Epithelial cell of prostate (primary cell): ENCODE data around the gene CDC20B.
"Not testable (repeated sequence)": the region's sequence is repeated elsewhere in the genome, so short reads cannot be mapped to it uniquely, and the experiment has no call there.

Experiments
- DNase-seq: peaks from one replicate; pipeline ENCODE4 v3.0.0-alpha.2; 2011; ENCODE audit warnings: low read depth, low spot score
- H3K27ac ChIP-seq: fragments of 450-650 bp; 2 replicates; pipeline ENCODE4 v1.5.1; 2017; ENCODE audit warnings: mild to moderate bottlenecking

CDC20B gene

DNA sequence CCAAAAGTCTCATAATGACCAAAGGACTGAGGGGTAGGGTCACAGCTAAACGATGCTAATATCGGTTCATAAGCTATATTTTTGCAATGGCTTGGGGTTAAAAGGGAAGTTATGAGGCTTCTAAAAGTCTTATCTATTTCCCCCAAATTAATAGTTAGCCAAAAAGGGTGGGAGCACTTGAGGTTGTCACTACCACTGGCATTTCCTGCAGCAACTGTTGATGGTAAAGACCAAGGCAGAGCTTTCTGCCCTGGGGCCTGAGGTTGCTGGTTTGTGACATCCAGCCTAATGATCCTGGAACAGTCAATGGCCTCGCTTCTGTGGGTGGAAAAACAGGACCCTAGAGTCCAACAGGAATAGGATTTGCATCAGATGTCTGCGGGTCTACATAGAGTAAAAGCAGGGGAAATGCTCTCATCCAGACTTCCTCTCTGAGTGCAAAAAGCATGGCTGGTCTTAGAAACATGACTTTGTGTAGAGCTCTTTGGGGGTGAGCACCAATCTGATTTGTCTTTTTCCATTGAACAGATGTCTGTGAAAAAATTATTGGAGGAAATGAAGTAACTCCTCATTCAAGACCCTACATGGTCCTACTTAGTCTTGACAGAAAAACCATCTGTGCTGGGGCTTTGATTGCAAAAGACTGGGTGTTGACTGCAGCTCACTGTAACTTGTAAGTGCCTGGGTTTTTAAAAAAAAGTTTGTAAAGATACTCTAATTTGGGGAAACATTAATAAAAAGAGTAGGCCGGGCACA lies 67.9 kb downstream of the CDC20B start:
- no peak for DNase-seq
- no peak overlapping the region for H3K27ac ChIP-seq

DNA sequence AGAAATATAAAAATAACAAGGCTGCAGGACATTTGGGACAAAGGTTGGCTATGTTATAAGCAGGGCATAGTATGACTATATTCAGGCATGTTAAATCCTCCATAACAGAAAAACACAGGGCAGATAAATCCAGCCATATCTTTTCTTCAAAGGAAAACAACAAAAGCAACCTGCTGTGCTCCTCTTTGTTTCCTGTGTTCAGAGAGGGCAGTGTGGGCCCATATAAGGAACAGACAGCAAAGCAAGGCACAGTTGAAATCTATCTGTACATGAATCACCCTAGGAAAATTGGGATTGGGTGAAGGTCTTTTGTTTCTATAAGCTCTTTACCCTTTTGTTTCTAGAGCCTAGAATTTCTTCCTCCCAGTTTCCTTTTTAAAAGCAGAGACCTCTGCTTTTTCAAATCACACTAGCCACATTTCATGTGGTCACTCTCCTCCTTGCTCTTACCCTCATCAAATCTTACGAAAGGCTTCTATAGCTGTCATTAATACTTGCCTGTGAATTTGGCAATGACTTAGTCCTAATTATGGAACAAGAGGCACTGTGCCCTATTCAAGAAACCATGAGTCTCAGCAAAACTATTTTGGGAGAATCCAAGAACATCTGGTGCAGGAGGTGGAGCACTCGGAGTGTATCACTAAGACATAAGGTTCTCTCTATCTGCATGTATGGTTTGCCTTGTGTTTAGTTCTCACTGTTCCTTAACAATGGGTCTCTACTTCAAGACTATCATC lies 68.8 kb downstream of the CDC20B start:
- DNase-seq = no peak
- H3K27ac ChIP-seq = no peak overlapping the region

DNA sequence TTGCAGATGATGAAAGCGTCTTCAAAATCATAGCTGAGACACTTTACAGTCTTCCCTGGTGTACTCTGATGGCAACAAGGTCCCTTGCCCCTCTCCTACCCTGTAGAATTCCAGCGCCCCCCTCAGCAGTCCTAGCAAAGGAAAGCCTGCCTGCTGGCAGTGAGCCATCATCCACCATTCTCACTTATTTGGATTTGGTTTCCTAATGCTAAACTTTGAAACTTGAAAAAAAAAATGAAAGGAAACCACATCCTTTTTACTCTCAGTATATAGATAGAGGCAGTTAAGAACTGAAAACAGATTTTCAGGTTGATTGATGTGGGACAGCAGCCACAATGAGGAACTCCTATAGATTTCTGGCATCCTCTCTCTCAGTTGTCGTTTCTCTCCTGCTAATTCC lies 70.6 kb downstream of the CDC20B start, which contains the start of gene GZMA:
TSS of gene GZMA (plus strand) at position 299 of the 400 bp plus-strand sequence. CDS start at position 336, 37 bp downstream.
- DNase-seq = no peak
- H3K27ac ChIP-seq = no peak within 1 kb of the TSS

DNA sequence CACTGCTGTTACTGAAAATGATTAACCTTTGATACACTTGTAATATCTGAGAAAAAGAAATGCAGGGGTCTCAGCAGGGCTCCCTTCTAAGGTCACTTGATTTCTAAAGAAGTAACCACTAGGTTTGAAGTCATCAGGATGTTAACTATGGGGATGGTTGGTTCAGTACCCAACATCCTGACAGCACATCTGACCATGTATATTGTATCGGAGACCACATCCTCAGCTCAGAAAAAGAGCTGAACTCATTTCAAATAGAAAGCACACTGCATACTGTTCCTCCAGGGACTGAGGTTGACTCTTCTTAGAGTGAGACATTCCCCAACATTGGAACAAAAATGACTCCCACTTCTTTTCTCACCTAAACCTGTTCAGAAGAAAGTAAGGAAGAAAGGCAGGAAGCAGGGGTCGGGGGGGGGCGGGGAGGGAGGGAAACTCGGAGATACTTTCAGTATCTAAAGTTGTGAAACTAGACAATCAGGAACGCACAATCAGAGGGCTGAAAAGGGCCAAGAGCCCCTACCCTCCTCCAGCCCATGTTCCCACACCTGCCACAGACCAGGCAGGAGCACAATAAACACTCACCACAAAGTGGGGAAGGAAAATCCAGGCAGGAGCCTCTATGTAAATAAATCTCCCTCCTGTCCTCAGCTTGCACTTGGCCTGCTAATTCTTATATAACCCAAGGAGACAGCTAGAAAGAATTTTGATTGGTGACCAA lies 71.3 kb downstream of the CDC20B start:
- DNase-seq = no peak
- no peak overlapping the region for H3K27ac ChIP-seq

GRCh38 chr5:55101148-55101547 lies 71.8 kb downstream of the CDC20B start:
- H3K27ac ChIP-seq, DNase-seq: not testable (repeated sequence)

DNA sequence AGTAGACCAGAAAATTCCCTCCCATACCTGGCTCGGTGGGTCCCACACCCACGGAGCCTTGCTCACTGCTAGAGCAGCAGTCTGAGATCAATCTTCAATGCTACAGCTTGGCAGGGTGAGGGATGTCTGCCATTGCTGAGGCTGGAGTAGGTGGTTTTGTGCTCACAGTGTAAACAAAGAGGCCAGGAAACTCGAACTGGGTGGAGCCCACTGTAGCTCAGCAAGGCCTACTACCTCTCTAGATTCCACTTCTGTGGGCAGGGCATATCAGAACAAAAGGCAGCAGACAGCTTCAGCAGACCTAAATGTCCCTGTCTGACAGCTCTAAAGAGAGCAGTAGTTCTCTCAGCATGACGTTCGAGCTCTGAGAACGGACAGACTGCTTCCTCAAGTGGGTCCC lies 76.1 kb downstream of the CDC20B start:
- DNase-seq = no peak
- no peak overlapping the region for H3K27ac ChIP-seq

GRCh38 chr5:55096182-55096581 lies 76.8 kb downstream of the CDC20B start:
- no peak overlapping the region for H3K27ac ChIP-seq
- no peak for DNase-seq

DNA sequence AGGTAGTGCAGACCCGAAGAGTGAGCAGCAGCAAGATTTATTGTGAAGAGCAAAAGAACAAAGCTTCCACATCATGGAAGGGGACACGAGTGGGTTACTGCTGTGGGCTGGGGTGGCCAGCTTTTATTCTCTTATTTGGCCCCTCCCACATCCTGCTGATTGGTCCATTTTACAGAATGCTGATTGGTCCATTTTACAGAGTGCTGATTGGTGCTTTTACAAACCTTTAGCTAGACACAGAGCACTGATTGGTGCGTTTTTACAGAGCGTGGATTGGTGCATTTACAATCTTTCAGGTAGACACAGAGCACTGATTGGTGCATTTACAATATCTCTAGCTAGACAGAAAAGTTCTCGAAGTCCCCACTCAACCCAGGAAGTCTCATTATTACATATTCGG lies 82.0 kb downstream of the CDC20B start:
- DNase-seq, H3K27ac ChIP-seq: not testable (repeated sequence)

- DNase-seq, H3K27ac ChIP-seq: not testable (repeated sequence)
Measured at GRCh38 chr5:55089301-55089700, 83.7 kb downstream of the CDC20B start.

- H3K27ac ChIP-seq = no peak overlapping the region
- no peak for DNase-seq
Measured at GRCh38 chr5:55081541-55081940, 91.4 kb downstream of the CDC20B start.

DNA sequence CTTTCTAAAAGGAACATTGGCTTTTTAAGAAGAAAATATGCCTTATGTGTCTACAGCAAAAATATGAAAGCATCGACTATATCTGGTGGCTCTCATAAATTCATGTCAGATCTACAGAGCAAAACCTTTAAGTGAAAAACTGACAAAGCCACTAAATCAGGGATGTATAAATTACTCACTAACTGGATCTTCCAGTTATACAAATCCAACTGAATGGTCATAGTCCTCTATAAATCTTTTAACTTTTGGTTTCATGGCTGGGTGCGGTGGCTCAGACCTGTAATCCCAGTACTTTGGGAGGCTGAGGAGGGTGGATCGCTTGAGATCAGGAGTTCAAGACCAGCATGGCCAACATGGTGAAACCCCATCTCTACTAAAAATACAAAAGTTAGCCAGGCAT lies 99.8 kb downstream of the CDC20B start:
- DNase-seq = no peak
- H3K27ac ChIP-seq = no peak overlapping the region

GRCh38 chr5:55072666-55073065 lies 100.3 kb downstream of the CDC20B start:
- no peak for DNase-seq
- no peak overlapping the region for H3K27ac ChIP-seq

GRCh38 chr5:55071413-55071812 lies 101.6 kb downstream of the CDC20B start:
- no peak overlapping the region for H3K27ac ChIP-seq
- DNase-seq = no peak

GRCh38 chr5:55070968-55071367 lies 102.0 kb downstream of the CDC20B start:
- no peak overlapping the region for H3K27ac ChIP-seq
- no peak for DNase-seq

GRCh38 chr5:55066277-55066676 lies 106.7 kb downstream of the CDC20B start:
- H3K27ac ChIP-seq = no peak overlapping the region
- no peak for DNase-seq

DNA sequence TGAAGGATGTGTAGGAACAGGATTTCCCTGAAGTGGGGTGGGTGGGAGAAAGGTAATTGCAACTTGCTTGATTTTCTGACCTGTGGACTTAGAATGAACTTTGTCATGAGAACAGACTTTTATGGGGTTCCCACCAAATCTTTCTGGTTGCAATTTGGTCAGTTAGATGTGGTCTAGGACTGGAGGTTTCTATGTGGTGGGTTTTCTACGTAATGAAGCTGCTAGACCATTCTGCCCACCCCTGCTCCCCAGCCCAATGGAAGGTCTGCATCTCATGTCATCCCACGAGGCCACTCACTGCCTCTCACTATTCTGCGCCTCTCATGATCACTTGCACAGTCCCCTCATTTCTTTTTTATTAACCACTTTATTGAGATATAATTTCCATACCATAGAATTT lies 108.5 kb downstream of the CDC20B start:
- no peak for DNase-seq
- H3K27ac ChIP-seq = no peak overlapping the region

DNA sequence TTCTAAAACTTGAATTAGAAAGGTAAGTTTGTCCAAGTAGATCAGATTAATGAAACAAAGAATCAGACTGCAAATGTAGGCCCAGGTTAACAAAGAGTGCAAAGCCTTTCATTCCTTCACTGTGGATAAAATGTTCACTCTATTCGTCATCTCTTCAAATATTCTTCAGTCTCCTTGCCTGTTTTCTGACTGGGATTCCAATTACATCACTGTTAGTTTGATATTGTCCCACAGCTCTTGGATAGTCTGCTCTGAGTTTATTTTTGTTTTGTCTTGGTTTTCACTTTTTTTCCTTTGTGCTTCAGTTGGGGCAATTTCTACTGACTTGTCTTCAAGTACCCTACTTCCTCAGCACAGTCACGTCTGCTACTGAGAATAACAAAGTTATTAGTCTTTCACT lies 109.1 kb downstream of the CDC20B start:
- no peak for DNase-seq
- H3K27ac ChIP-seq = no peak overlapping the region

DNA sequence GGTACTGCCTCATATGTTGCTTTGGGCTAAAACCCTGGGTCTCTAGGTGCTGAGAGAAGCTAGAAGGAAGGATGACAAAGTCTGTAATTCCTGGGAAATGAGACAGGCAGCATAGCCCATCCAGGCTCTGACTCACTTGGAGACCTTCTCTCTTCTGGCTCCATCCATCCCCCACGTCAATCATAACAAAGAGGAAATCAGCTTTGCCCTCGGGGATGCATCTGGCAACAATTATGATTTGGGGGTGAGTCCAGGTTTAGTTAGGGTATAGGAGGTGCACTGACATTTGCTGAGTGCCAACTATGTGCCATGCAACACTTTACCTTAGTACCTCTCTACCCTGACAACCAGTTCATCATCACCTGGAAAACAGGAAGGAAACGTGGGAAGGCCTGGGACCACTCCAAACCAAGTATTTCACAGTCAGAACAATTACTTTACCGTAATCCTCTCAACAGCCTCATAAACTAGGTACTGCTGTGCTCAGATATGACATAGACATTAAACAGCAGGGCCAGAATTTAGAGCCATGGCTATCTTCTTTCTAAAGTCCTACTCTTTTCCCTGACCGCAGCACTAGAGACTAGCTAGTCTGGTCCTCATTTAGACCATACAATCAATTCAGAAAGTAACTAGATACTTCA lies 109.6 kb downstream of the CDC20B start:
- H3K27ac ChIP-seq = no peak overlapping the region
- DNase-seq = no peak
